ENCODE results near the gene SMIM10L2A.

SMIM10L2A gene

GRCh38 chrX:135476378-135476777 lies 54.6 kb downstream of the SMIM10L2A start:
- no peaks in the 10 kb centered on the region for H3K9me3 ChIP-seq (ENCODE audit: insufficient read depth, low read length)
- H3K27me3 ChIP-seq (ENCODE audit: insufficient read depth, insufficient read length) = no peaks in the 10 kb centered on the region
- H3K4me1 ChIP-seq (ENCODE audit: insufficient read depth, insufficient read length) = no peaks in the 10 kb centered on the region
- no peak for DNase-seq (ENCODE audit: low read depth, low spot score)
- no peak for TF ChIP-seq ZNF274 (IDR thresholded peaks at IDR 0.05; ENCODE audit: low read depth, low read length)
- no peak for TF ChIP-seq YY1 (IDR thresholded peaks at IDR 0.05; ENCODE audit: insufficient read depth, insufficient read length)
- TF ChIP-seq SUZ12 (IDR thresholded peaks at IDR 0.05; ENCODE audit: extremely low read depth, insufficient read depth, insufficient read length) = no peak
- no peak overlapping the region for H3K4me3 ChIP-seq (ENCODE audit: insufficient read length, low read depth)
- no peak overlapping the region for H3K9ac ChIP-seq (ENCODE audit: insufficient read length, low read depth)
- H3K36me3 ChIP-seq (ENCODE audit: insufficient read depth, insufficient read length, low read length) = no peaks in the 10 kb centered on the region

GRCh38 chrX:135477576-135477975 lies 55.8 kb downstream of the SMIM10L2A start:
- no peak overlapping the region for H3K4me3 ChIP-seq (ENCODE audit: insufficient read length, low read depth)
- H3K4me1 ChIP-seq (ENCODE audit: insufficient read depth, insufficient read length) = no peaks in the 10 kb centered on the region
- TF ChIP-seq YY1 (IDR thresholded peaks at IDR 0.05; ENCODE audit: insufficient read depth, insufficient read length) (no peak), SUZ12 (IDR thresholded peaks at IDR 0.05; ENCODE audit: extremely low read depth, insufficient read depth, insufficient read length) (no peak), ZNF274 (IDR thresholded peaks at IDR 0.05; ENCODE audit: low read depth, low read length) (no peak)
- DNase-seq (ENCODE audit: low read depth, low spot score) = peak; percentile 28
- no peak overlapping the region for H3K9ac ChIP-seq (ENCODE audit: insufficient read length, low read depth)
- no peaks in the 10 kb centered on the region for H3K36me3 ChIP-seq (ENCODE audit: insufficient read depth, insufficient read length, low read length)
- no peaks in the 10 kb centered on the region for H3K9me3 ChIP-seq (ENCODE audit: insufficient read depth, low read length)
- H3K27me3 ChIP-seq (ENCODE audit: insufficient read depth, insufficient read length) = no peaks in the 10 kb centered on the region
